Measurements from ENCODE around the gene EMC8. TPM values are rescaled to one million over a fixed set of nuclear protein-coding genes. Genes with fewer than 3 reads are reported as not detected.

EMC8 gene
- total and polyA plus RNA-seq, 4 donors, result 12.0 to 12.4 (median 12.2) TPM

DNA sequence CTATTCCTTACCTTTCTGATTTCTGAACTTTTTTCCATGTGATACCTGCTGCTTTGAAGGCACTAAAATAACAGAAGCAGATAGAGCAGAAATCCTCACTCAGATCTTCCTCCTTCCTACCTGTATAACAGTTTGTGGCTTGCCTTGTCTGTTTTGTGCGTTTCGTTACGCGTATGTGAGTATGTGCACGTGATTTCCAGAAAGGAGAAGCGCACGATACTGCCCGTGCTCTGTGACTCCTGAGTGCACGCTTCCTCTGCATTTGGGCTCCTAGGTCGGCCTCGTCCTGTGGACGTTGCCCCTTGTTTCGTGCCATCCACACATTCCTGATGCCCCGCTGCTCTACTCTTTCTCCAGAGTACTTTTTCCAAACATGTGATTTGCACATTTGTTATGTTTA lies 4.2 kb upstream of the EMC8 start:
- H3K4me3 ChIP-seq (ENCODE audit: low read depth in 1 of 3, low read length in 3 of 3), result no peak overlapping the region
- H3K36me3 ChIP-seq (ENCODE audit: control insufficient read depth in 4 of 4, insufficient read depth in 3 of 4, low read depth in 1 of 4, low read length in 3 of 4), result peaks cover 4 to 55% (median 44%) of the 10 kb centered on the region in 4 donors
- no peak overlapping the region for H3K27ac ChIP-seq (ENCODE audit: low read depth in 1 of 2, low read length in 2 of 2)
- H3K4me1 ChIP-seq (ENCODE audit: control insufficient read depth in 4 of 4, insufficient read depth in 4 of 4, low read length in 3 of 4), result peaks cover 4 to 20% (median 10%) of the 10 kb centered on the region in 4 donors
- no peaks in the 10 kb centered on the region for H3K9me3 ChIP-seq (ENCODE audit: control insufficient read depth in 4 of 4, low read length in 3 of 4)
- WGBS, result 71% methylated on average over 14 of the region's 14 CpGs
- H3K27me3 ChIP-seq (ENCODE audit: control insufficient read depth in 4 of 4, insufficient read depth in 4 of 4, low read length in 3 of 4), result no peaks in the 10 kb centered on the region
- no peak for DNase-seq (ENCODE audit: low spot score)
- no peak overlapping the region for H3K9ac ChIP-seq (ENCODE audit: low read depth in 1 of 2, low read length in 2 of 2)
- TF ChIP-seq ATF3 (IDR thresholded peaks at IDR 0.05), result no peak
- no peak for TF ChIP-seq FOXA2 (IDR thresholded peaks at IDR 0.05)
- no peak for TF ChIP-seq HNF4A (conservative IDR thresholded peaks at IDR 0.05)
- no peak for TF ChIP-seq SP1 (IDR thresholded peaks at IDR 0.05)
- no peak for TF ChIP-seq HNF4G (IDR thresholded peaks at IDR 0.05)
- TF ChIP-seq YY1 (IDR thresholded peaks at IDR 0.05), result no peak
- no peak for TF ChIP-seq JUND (IDR thresholded peaks at IDR 0.05)
- TF ChIP-seq GABPA (IDR thresholded peaks at IDR 0.05 in 1 of 2, conservative IDR thresholded peaks at IDR 0.05 in 1 of 2), result no peak
- TF ChIP-seq, protein P1, sequence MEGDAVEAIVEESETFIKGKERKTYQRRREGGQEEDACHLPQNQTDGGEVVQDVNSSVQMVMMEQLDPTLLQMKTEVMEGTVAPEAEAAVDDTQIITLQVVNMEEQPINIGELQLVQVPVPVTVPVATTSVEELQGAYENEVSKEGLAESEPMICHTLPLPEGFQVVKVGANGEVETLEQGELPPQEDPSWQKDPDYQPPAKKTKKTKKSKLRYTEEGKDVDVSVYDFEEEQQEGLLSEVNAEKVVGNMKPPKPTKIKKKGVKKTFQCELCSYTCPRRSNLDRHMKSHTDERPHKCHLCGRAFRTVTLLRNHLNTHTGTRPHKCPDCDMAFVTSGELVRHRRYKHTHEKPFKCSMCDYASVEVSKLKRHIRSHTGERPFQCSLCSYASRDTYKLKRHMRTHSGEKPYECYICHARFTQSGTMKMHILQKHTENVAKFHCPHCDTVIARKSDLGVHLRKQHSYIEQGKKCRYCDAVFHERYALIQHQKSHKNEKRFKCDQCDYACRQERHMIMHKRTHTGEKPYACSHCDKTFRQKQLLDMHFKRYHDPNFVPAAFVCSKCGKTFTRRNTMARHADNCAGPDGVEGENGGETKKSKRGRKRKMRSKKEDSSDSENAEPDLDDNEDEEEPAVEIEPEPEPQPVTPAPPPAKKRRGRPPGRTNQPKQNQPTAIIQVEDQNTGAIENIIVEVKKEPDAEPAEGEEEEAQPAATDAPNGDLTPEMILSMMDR (IDR thresholded peaks at IDR 0.05; ENCODE audit: low read depth, low read length, missing input control), result no peak
- TF ChIP-seq TAF1 (conservative IDR thresholded peaks at IDR 0.05), result no peak

- peak overlapping the region; percentile 86 to 88 for H3K27ac ChIP-seq (ENCODE audit: low read depth in 1 of 2, low read length in 2 of 2)
- peaks cover 4 to 33% (median 23%) of the 10 kb centered on the region in 4 donors for H3K4me1 ChIP-seq (ENCODE audit: control insufficient read depth in 4 of 4, insufficient read depth in 4 of 4, low read length in 3 of 4)
- TF ChIP-seq, protein P1 (IDR thresholded peaks at IDR 0.05; ENCODE audit: low read depth, low read length, missing input control), result no peak
- TF ChIP-seq FOXA1 (IDR thresholded peaks at IDR 0.05), result no peak
- TF ChIP-seq TAF1 (conservative IDR thresholded peaks at IDR 0.05), result no peak
- no peak for TF ChIP-seq HNF4A (conservative IDR thresholded peaks at IDR 0.05)
- no peak for TF ChIP-seq YY1 (IDR thresholded peaks at IDR 0.05)
- no peak for TF ChIP-seq NR2F2 (IDR thresholded peaks at IDR 0.05)
- TF ChIP-seq GABPA (IDR thresholded peaks at IDR 0.05 in 1 of 2, conservative IDR thresholded peaks at IDR 0.05 in 1 of 2), result no peak
- TF ChIP-seq EGR1 (IDR thresholded peaks at IDR 0.05; ENCODE audit: low read depth in 2 of 2), result no peak
- TF ChIP-seq FOXA2 (IDR thresholded peaks at IDR 0.05), result no peak
- TF ChIP-seq ZBTB33 (IDR thresholded peaks at IDR 0.05), result no peak
- TF ChIP-seq, protein P2, sequence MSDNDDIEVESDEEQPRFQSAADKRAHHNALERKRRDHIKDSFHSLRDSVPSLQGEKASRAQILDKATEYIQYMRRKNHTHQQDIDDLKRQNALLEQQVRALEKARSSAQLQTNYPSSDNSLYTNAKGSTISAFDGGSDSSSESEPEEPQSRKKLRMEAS (IDR thresholded peaks at IDR 0.05), result no peak
- no peak for TF ChIP-seq SP1 (IDR thresholded peaks at IDR 0.05)
- TF ChIP-seq ATF3 (IDR thresholded peaks at IDR 0.05), result no peak
- H3K9ac ChIP-seq (ENCODE audit: low read depth in 1 of 2, low read length in 2 of 2), result peak overlapping the region; percentile 90 to 94
- no peaks in the 10 kb centered on the region for H3K27me3 ChIP-seq (ENCODE audit: control insufficient read depth in 4 of 4, insufficient read depth in 4 of 4, low read length in 3 of 4)
- 9% methylated on average over 9 of the region's 9 CpGs for WGBS
- H3K9me3 ChIP-seq (ENCODE audit: control insufficient read depth in 4 of 4, low read length in 3 of 4), result no peaks in the 10 kb centered on the region
- DNase-seq (ENCODE audit: low spot score), result no peak
- peak overlapping the region; percentile 86 to 97 (median 96) for H3K4me3 ChIP-seq (ENCODE audit: low read depth in 1 of 3, low read length in 3 of 3)
- H3K36me3 ChIP-seq (ENCODE audit: control insufficient read depth in 4 of 4, insufficient read depth in 3 of 4, low read depth in 1 of 4, low read length in 3 of 4), result peaks cover 0 to 44% (median 29%) of the 10 kb centered on the region in 4 donors
These were observed 951 bp upstream of the EMC8 start for GRCh38 chr16:85800321-85800669.

Data from liver (tissue), 9 donors.